B cell (primary cell): ENCODE results near the gene NEBL. TPM values are rescaled to one million over a fixed set of nuclear protein-coding genes. Genes with fewer than 3 reads are reported as not detected.

Experiments used
- ATAC-seq: fragments of 200-7000 bp; cut with Tn5 transposase; one replicate; pipeline ENCODE4 v1.10.0; 2021; ENCODE audit warnings: low read depth, mild to moderate bottlenecking, moderate number of reproducible peaks, moderate library complexity
- CTCF ChIA-PET: fragments of 350-600 bp; sonication (Branson Sonifier 250); formaldehyde crosslinking; loops from one replicate; lab custom pipeline; 2021; ENCODE audit warnings: antibody characterized with exemption, inconsistent platforms; lab: Charles Lee
- POLR2A ChIA-PET: fragments of 350-600 bp; sonication (Branson Sonifier 250); formaldehyde crosslinking; loops from one replicate; lab custom pipeline; 2021; ENCODE audit warnings: antibody characterized with exemption; lab: Charles Lee
- DNase-seq: peaks from one replicate; pipeline ENCODE4 v3.0.0; 2013
- H2AFZ ChIP-seq: 2 replicates; pipeline ENCODE4 v1.6.1; 2012; ENCODE audit warnings: mild to moderate bottlenecking, low read depth, low read length; ENCODE audit not compliant: insufficient read depth, poor library complexity, severe bottlenecking
- H3K27ac ChIP-seq, 2 donors: 1 replicate in 1 of 2; 2 replicates in 1 of 2; pipeline ENCODE4 v1.5.1; 2012 to 2013; ENCODE audit warnings: low read length in 2 of 2, mild to moderate bottlenecking in 2 of 2, moderate library complexity in 1 of 2
- H3K27me3 ChIP-seq, 4 experiments: fragments of 200-600 bp in 1 of 4; sonication (generic) in 1 of 4; replicated peaks in 1 of 4; 1 replicate in 2 of 4; 2 replicates in 2 of 4; pipeline versions ENCODE4 v1.6.1 to v1.7.0; 2013 to 2016; ENCODE audit warnings: low read length in 3 of 4, mild to moderate bottlenecking in 2 of 4, mixed read lengths in 1 of 4, moderate library complexity in 1 of 4; ENCODE audit not compliant: insufficient read depth in 4 of 4, control insufficient read depth in 3 of 4; ENCODE audit errors: control extremely low read depth in 1 of 4
- H3K36me3 ChIP-seq, 2 experiments: replicated peaks in 1 of 2; 1 replicate in 1 of 2; 2 replicates in 1 of 2; pipeline versions ENCODE4 v1.6.1 to v1.7.1; 2013; ENCODE audit warnings: low read length in 1 of 2; ENCODE audit not compliant: insufficient read depth in 2 of 2, control insufficient read depth in 1 of 2; ENCODE audit errors: control extremely low read depth in 1 of 2, extremely low read depth in 1 of 2
- H3K4me1 ChIP-seq, 2 donors: fragments of 200-600 bp in 1 of 2; sonication (generic) in 1 of 2; 1 replicate in 1 of 2; 2 replicates in 1 of 2; pipeline versions ENCODE4 v1.5.1 to v1.6.1; 2013 to 2017; ENCODE audit warnings: low read length in 2 of 2; ENCODE audit not compliant: control insufficient read depth in 2 of 2, insufficient read depth in 2 of 2
- H3K4me2 ChIP-seq: replicated peaks from 2 replicates; pipeline ENCODE3; 2012; ENCODE audit warnings: mild to moderate bottlenecking, low read depth, low read length; ENCODE audit not compliant: poor library complexity, severe bottlenecking
- H3K4me3 ChIP-seq, 5 experiments: fragments of 200-600 bp in 1 of 5; sonication (generic) in 1 of 5; 1 replicate in 3 of 5; 2 replicates in 2 of 5; pipeline versions ENCODE4 v1.5.1 to v1.7.0; 2011 to 2016; ENCODE audit warnings: low read length in 4 of 5, mild to moderate bottlenecking in 4 of 5, low read depth in 2 of 5, control low read depth in 1 of 5, moderate library complexity in 1 of 5; ENCODE audit not compliant: insufficient read depth in 1 of 5; ENCODE audit errors: control extremely low read depth in 1 of 5, extremely low read depth in 1 of 5
- H3K79me2 ChIP-seq: fragments of 200-600 bp; sonication (generic); one replicate; pipeline ENCODE4 v1.6.0; 2016; ENCODE audit warnings: low read length; ENCODE audit not compliant: control insufficient read depth, insufficient read depth
- H3K9ac ChIP-seq: fragments of 200-600 bp; sonication (generic); 2 replicates; pipeline ENCODE4 v1.6.1; 2017; ENCODE audit warnings: mild to moderate bottlenecking, low read length, moderate library complexity
- H3K9me3 ChIP-seq, 3 donors: one replicate each; pipeline versions ENCODE4 v1.6.1 to v1.7.1; 2013; ENCODE audit warnings: low read length in 2 of 3; ENCODE audit not compliant: control insufficient read depth in 2 of 3, insufficient read depth in 1 of 3; ENCODE audit errors: control extremely low read depth in 1 of 3
- H4K20me1 ChIP-seq: 2 replicates; pipeline ENCODE4 v1.6.0; 2012; ENCODE audit warnings: mild to moderate bottlenecking, low read length; ENCODE audit not compliant: insufficient read depth, control insufficient read depth, poor library complexity, severe bottlenecking
- H3K27ac Mint-ChIP-seq: one replicate; pipeline ENCODE4 v1.8.0; 2021; ENCODE audit warnings: mixed read lengths
- H3K27me3 Mint-ChIP-seq: one replicate; pipeline ENCODE4 v1.8.0; 2021; ENCODE audit warnings: mixed read lengths
- H3K4me1 Mint-ChIP-seq: one replicate; pipeline ENCODE4 v1.8.0; 2021; ENCODE audit warnings: mixed read lengths
- H3K4me3 Mint-ChIP-seq: one replicate; pipeline ENCODE4 v1.8.0; 2021; ENCODE audit warnings: mixed read lengths
- H3K9me3 Mint-ChIP-seq: one replicate; pipeline ENCODE4 v1.8.0; 2022; ENCODE audit warnings: mixed read lengths; ENCODE audit not compliant: insufficient read depth
- EZH2 ChIP-seq: IDR thresholded peaks from 2 replicates; pipeline ENCODE4 v1.6.1; 2012; ENCODE audit warnings: borderline replicate concordance, low read depth, mild to moderate bottlenecking, moderate library complexity, low read length; ENCODE audit not compliant: insufficient read depth, poor library complexity, severe bottlenecking
- whole genome bisulfite sequencing: methylation state at CpG from one replicate; pipeline ENCODE4 v1.1.5; 2013; ENCODE audit warnings: missing lambda C conversion rate; ENCODE audit not compliant: insufficient coverage; 5-methylcytosine and 5-hydroxymethylcytosine counted together
- intact Hi-C: fragments of 100-400 bp; cut with micrococcal nuclease; formaldehyde crosslinking; loops from one replicate; pipeline ENCODE4 v1.10.0; 2022
- polyA plus RNA-seq: library from polyadenylated mRNA; depleted of rRNA; stranded (reverse); fragments of >200 nt; gene quantifications from 2 replicates; pipeline ENCODE4 v1.2.3, GENCODE V29; 2012
- total RNA-seq, 2 donors: library from RNA; stranded (reverse); fragments of 120-200 nt in 1 of 2; gene quantifications; 1 replicate in 1 of 2; 2 replicates in 1 of 2; pipeline versions ENCODE4 v1.2.3 to v1.2.4, GENCODE V29; 2013 to 2022
- TF ChIP-seq, protein P1 (sequence below): fragments of 200-600 bp; IDR thresholded peaks from one replicate; pipeline ENCODE4 v1.8.0; 2022; ENCODE audit warnings: antibody characterized with exemption, mild to moderate bottlenecking

NEBL gene
- total and polyA plus RNA-seq, 2 donors (not counting 1 experiment from before 2014, with no cell fraction given) = not detected

- H3K27ac Mint-ChIP-seq = no peak overlapping the region
- no peak overlapping the region for H3K9ac ChIP-seq
- no peaks in the 10 kb centered on the region for H3K27me3 ChIP-seq
- H3K27me3 Mint-ChIP-seq = peaks cover 6% of the 10 kb centered on the region
- TF ChIP-seq, protein P1, sequence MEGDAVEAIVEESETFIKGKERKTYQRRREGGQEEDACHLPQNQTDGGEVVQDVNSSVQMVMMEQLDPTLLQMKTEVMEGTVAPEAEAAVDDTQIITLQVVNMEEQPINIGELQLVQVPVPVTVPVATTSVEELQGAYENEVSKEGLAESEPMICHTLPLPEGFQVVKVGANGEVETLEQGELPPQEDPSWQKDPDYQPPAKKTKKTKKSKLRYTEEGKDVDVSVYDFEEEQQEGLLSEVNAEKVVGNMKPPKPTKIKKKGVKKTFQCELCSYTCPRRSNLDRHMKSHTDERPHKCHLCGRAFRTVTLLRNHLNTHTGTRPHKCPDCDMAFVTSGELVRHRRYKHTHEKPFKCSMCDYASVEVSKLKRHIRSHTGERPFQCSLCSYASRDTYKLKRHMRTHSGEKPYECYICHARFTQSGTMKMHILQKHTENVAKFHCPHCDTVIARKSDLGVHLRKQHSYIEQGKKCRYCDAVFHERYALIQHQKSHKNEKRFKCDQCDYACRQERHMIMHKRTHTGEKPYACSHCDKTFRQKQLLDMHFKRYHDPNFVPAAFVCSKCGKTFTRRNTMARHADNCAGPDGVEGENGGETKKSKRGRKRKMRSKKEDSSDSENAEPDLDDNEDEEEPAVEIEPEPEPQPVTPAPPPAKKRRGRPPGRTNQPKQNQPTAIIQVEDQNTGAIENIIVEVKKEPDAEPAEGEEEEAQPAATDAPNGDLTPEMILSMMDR = no peak
- no peak for TF ChIP-seq EZH2
- POLR2A ChIA-PET = no interaction called here
- no peaks in the 10 kb centered on the region for H3K36me3 ChIP-seq
- no peaks in the 10 kb centered on the region for H3K4me1 Mint-ChIP-seq
- no peaks in the 10 kb centered on the region for H4K20me1 ChIP-seq
- CTCF ChIA-PET = interaction anchor here (0.7 kb wide), 1 partner anchor 795 kb away, joined by 3 read pairs; no protein-coding TSS in a partner anchor
- no peaks in the 10 kb centered on the region for H3K79me2 ChIP-seq
- DNase-seq = no peak
- no peaks in the 10 kb centered on the region for H3K9me3 Mint-ChIP-seq
- no CpG with 5 or more reads among the region's 3 CpGs for WGBS
- H3K9me3 ChIP-seq = no peaks in the 10 kb centered on the region
- H3K27ac ChIP-seq = no peak overlapping the region
- no peaks in the 10 kb centered on the region for H3K4me1 ChIP-seq
- H3K4me3 Mint-ChIP-seq = no peak overlapping the region
- H3K4me3 ChIP-seq = no peak overlapping the region
- no peak for ATAC-seq
- H3K4me2 ChIP-seq = no peak overlapping the region
- H2AFZ ChIP-seq = no peak overlapping the region
- intact Hi-C loops = no loop called here
Observed at GRCh38 chr10:20870834-20871233, 26.3 kb downstream of the NEBL start.

DNA sequence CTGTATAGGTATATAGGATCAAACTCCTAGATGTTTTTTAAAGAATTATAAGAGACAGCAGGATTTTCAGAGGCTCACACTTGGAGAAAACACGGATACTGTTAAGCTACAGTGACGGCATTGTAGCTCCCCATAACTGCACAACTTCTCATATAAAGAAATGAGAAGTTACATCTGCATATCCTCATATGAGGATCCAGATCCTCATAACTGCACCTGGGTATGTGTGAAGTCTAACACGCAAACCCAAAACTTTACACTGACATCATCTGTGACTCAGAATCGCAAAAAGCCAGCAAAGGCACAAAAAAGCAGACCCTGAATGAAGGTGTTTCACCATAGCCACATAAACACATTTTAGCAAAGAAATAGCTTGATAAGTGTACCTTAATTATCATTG is 34.1 kb downstream of the NEBL start:
- H3K9ac ChIP-seq = no peak overlapping the region

More for the DNA sequence above, 34.1 kb downstream of the NEBL start:
- Mint-ChIP-seq H3K4me3 (no peak overlapping the region), H3K27me3 (peaks cover 3% of the 10 kb centered on the region), H3K27ac (no peak overlapping the region), H3K9me3 (no peaks in the 10 kb centered on the region), H3K4me1 (no peaks in the 10 kb centered on the region)
- H3K4me2 ChIP-seq = no peak overlapping the region
- no peaks in the 10 kb centered on the region for H3K79me2 ChIP-seq
- DNase-seq (no peak), ATAC-seq (no peak)
- WGBS = no CpG with 5 or more reads among the region's 4 CpGs
- no peaks in the 10 kb centered on the region for H3K36me3 ChIP-seq
- H3K27ac ChIP-seq = no peak overlapping the region
- H3K4me1 ChIP-seq = no peaks in the 10 kb centered on the region
- no peak for TF ChIP-seq EZH2
- TF ChIP-seq, protein P1 = no peak
- no peak overlapping the region for H2AFZ ChIP-seq
- intact Hi-C loops = no loop called here
- POLR2A ChIA-PET = no interaction called here
- no peaks in the 10 kb centered on the region for H4K20me1 ChIP-seq
- CTCF ChIA-PET = no interaction called here
- no peaks in the 10 kb centered on the region for H3K27me3 ChIP-seq
- H3K4me3 ChIP-seq = no peak overlapping the region
- no peaks in the 10 kb centered on the region for H3K9me3 ChIP-seq
